Measurements from ENCODE around the gene INSYN2B.

Gene INSYN2B

GRCh38 chr5:169889572-169889971 lies 90.7 kb downstream of the INSYN2B start:
- DNase-seq (ENCODE audit: low read depth), result no peak

GRCh38 chr5:169886677-169887076 lies 93.6 kb downstream of the INSYN2B start:
- DNase-seq (ENCODE audit: low read depth), result no peak

- no peak for DNase-seq (ENCODE audit: low read depth)
These were observed 94.3 kb downstream of the INSYN2B start for GRCh38 chr5:169886033-169886432.

- DNase-seq (ENCODE audit: low read depth), result no peak
These were observed 98.5 kb downstream of the INSYN2B start for GRCh38 chr5:169881702-169882303.

- no peak for DNase-seq (ENCODE audit: low read depth)
These were observed 99.5 kb downstream of the INSYN2B start for GRCh38 chr5:169880785-169881184.

GRCh38 chr5:169880012-169880663 lies 100.2 kb downstream of the INSYN2B start:
- DNase-seq (ENCODE audit: low read depth), result no peak

- DNase-seq (ENCODE audit: low read depth), result no peak
These were observed 103.9 kb downstream of the INSYN2B start for GRCh38 chr5:169876386-169876785.

GRCh38 chr5:169875731-169876130 lies 104.6 kb downstream of the INSYN2B start:
- DNase-seq (ENCODE audit: low read depth), result no peak

- no peak for DNase-seq (ENCODE audit: low read depth)
These were observed 105.1 kb downstream of the INSYN2B start for GRCh38 chr5:169875091-169875728.

- DNase-seq (ENCODE audit: low read depth), result no peak
These were observed 105.7 kb downstream of the INSYN2B start for GRCh38 chr5:169874621-169875020.

- no peak for DNase-seq (ENCODE audit: low read depth)
These were observed 106.7 kb downstream of the INSYN2B start for GRCh38 chr5:169873642-169874041.

- no peak for DNase-seq (ENCODE audit: low read depth)
These were observed 108.3 kb downstream of the INSYN2B start for GRCh38 chr5:169871826-169872490.

GRCh38 chr5:169870211-169870610 lies 110.1 kb downstream of the INSYN2B start:
- DNase-seq (ENCODE audit: low read depth), result no peak

GRCh38 chr5:169869066-169869465 lies 111.2 kb downstream of the INSYN2B start:
- no peak for DNase-seq (ENCODE audit: low read depth)

GRCh38 chr5:169867347-169867746 lies 112.9 kb downstream of the INSYN2B start:
- DNase-seq (ENCODE audit: low read depth), result no peak

- DNase-seq (ENCODE audit: low read depth), result no peak
These were observed 115.8 kb downstream of the INSYN2B start for GRCh38 chr5:169864483-169864882.

- DNase-seq (ENCODE audit: low read depth), result no peak
These were observed 117.9 kb downstream of the INSYN2B start for GRCh38 chr5:169862391-169862811.

- no peak for DNase-seq (ENCODE audit: low read depth)
These were observed 118.4 kb downstream of the INSYN2B start for GRCh38 chr5:169861934-169862333.

- no peak for DNase-seq (ENCODE audit: low read depth)
These were observed 118.9 kb downstream of the INSYN2B start for GRCh38 chr5:169861433-169861832.

GRCh38 chr5:169860585-169860984 lies 119.7 kb downstream of the INSYN2B start:
- no peak for DNase-seq (ENCODE audit: low read depth)

GRCh38 chr5:169856571-169856970 lies 123.7 kb downstream of the INSYN2B start:
- DNase-seq (ENCODE audit: low read depth), result no peak

- DNase-seq (ENCODE audit: low read depth), result no peak
These were observed 128.9 kb downstream of the INSYN2B start for GRCh38 chr5:169851321-169851850.

- no peak for DNase-seq (ENCODE audit: low read depth)
These were observed 129.9 kb downstream of the INSYN2B start for GRCh38 chr5:169850409-169850808.

Data from activated T-cell treated with anti-CD3 and anti-CD28 coated beads for 48 hours (primary cell).